Activated naive CD4-positive, alpha-beta T cell treated with anti-CD3 and anti-CD28 coated beads, Interleukin-2, amount 10 ng/mL, durations not matched to agents 7 days and 5 days (primary cell): ENCODE results near the gene CEP57L1.

Experiments used
- CTCF ChIA-PET: fragments of 350-600 bp; sonication (Branson Sonifier 250); formaldehyde crosslinking; loops from one replicate; lab custom pipeline; 2021; ENCODE audit warnings: antibody characterized with exemption; lab: Charles Lee
- DNase-seq: peaks from one replicate; pipeline ENCODE4 v3.0.0-alpha.2; 2020
- H3K27ac Mint-ChIP-seq: one replicate; pipeline ENCODE4 v1.8.0; 2021; ENCODE audit warnings: mild to moderate bottlenecking, moderate library complexity, mixed read lengths
- H3K27me3 Mint-ChIP-seq: one replicate; pipeline ENCODE4 v1.8.0; 2021; ENCODE audit warnings: mild to moderate bottlenecking, mixed read lengths
- H3K36me3 Mint-ChIP-seq: one replicate; pipeline ENCODE4 v1.8.0; 2021; ENCODE audit warnings: mixed read lengths
- H3K4me1 Mint-ChIP-seq: one replicate; pipeline ENCODE4 v1.8.0; 2021; ENCODE audit warnings: mixed read lengths
- H3K4me3 Mint-ChIP-seq: one replicate; pipeline ENCODE4 v1.8.0; 2021; ENCODE audit warnings: mild to moderate bottlenecking, moderate library complexity, mixed read lengths
- H3K9me3 Mint-ChIP-seq: one replicate; pipeline ENCODE4 v1.8.0; 2021; ENCODE audit warnings: mixed read lengths

The CEP57L1 gene

DNA sequence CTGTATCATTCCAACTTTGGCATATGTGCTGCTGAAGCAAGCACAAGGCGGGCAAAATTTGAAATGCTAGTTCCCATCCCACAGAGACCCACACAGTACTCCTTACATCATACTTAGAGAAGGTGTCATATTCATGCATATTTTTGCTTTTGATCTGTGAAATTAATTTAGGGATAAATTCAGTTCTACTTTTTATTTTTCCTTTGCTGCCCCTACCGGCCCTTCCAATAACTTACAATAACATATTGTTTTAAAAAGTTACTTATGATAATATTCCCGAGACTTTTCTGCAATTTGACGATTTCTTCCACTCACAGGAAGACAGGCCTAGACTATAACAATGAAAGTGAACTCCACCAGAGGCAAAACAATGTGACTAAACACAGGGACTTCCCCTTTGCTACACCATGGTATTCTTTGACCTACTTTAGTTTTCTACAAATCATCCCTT lies 35.7 kb upstream of the CEP57L1 start:
- no peak for DNase-seq

DNA sequence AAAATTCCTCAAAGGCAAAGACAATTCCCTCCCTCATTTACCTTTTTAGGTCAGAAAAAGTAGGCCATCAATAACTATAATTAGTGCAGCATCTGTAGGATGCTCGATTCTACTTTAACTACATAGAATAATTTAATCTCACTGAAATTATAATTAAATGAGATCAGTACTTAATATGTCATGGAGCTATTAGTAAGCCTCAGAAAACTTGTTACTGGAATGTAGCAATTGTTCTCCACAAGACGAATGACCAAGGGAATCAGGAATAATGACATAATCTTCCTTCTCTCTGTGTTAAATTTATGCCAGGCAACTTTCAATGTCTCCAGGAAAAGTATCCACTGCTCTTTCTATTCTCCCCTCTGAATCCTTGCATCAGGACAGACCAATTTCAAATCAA lies 34.7 kb upstream of the CEP57L1 start:
- Mint-ChIP-seq H3K36me3 (peaks cover 3% of the 10 kb centered on the region), H3K4me1 (peaks cover 26% of the 10 kb centered on the region), H3K9me3 (no peaks in the 10 kb centered on the region), H3K27me3 (no peaks in the 10 kb centered on the region), H3K27ac (no peak overlapping the region), H3K4me3 (no peak overlapping the region)
- DNase-seq = no peak
- CTCF ChIA-PET = no interaction called here

More for the DNA sequence above, 35.7 kb upstream of the CEP57L1 start:
- CTCF ChIA-PET = no interaction called here
- H3K27me3 Mint-ChIP-seq = no peaks in the 10 kb centered on the region
- no peaks in the 10 kb centered on the region for H3K9me3 Mint-ChIP-seq
- H3K4me1 Mint-ChIP-seq = peaks cover 26% of the 10 kb centered on the region
- H3K4me3 Mint-ChIP-seq = no peak overlapping the region
- H3K36me3 Mint-ChIP-seq = peaks cover 3% of the 10 kb centered on the region
- no peak overlapping the region for H3K27ac Mint-ChIP-seq

DNA sequence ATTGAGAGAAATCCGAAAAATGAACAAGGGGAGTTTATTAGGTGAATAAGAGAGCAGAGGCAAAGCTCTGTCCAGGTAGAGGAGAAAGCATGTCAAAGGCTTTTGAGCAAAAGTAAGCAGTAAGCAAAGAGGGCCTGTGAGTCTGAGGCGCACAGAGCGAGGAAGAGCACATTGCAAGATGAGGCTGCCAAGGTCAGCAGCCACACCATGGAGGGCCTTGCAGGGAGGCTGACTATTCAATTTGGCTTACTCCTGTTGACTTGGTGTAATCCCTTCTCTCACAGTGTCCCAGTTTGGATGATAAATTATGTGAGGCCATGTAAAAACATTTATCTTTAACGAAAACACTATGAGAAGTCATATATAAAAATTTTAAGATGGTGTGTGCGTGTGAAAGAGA lies 33.1 kb upstream of the CEP57L1 start:
- no peak overlapping the region for H3K27ac Mint-ChIP-seq
- H3K27me3 Mint-ChIP-seq = no peaks in the 10 kb centered on the region
- peaks cover 3% of the 10 kb centered on the region for H3K36me3 Mint-ChIP-seq
- peaks cover 26% of the 10 kb centered on the region for H3K4me1 Mint-ChIP-seq
- no peak overlapping the region for H3K4me3 Mint-ChIP-seq
- H3K9me3 Mint-ChIP-seq = no peaks in the 10 kb centered on the region
- CTCF ChIA-PET = interaction anchor here (1.3 kb wide), 1 partner anchor 11 kb away, joined by 5 read pairs; no protein-coding TSS in a partner anchor
- DNase-seq = no peak

DNA sequence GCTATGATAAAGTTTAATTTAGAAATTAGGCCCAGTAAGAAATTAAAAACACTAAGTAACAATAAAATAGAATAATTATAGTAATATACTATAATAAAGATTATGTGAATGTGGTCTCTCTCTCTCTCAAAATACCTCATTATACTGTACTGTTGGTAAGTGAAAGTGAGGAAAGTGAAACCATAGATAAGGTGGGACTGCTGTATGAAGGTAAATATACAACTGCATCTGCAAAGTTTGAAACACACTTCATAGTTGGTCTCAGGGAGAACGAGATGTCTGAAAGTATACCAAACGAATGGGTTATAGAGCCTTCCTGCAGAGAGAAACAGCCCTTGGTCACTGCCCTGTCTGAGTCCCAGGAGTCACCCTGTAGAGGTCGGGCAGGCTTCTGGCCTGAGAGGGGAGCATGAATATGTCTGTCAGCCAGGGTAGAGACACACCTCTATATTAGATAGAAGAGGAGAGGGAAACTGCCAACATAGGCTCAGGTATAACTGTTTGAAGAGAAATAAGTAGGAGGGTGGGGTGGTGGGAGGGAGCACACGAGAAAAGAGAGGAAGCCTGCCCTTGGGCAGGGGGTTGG lies 32.4 kb upstream of the CEP57L1 start:
- CTCF ChIA-PET = interaction anchor here (1.3 kb wide), 1 partner anchor 10 kb away, joined by 5 read pairs; no protein-coding TSS in a partner anchor
- peaks cover 3% of the 10 kb centered on the region for H3K36me3 Mint-ChIP-seq
- no peak overlapping the region for H3K27ac Mint-ChIP-seq
- H3K4me3 Mint-ChIP-seq = no peak overlapping the region
- no peak for DNase-seq
- peaks cover 26% of the 10 kb centered on the region for H3K4me1 Mint-ChIP-seq
- H3K9me3 Mint-ChIP-seq = no peaks in the 10 kb centered on the region
- H3K27me3 Mint-ChIP-seq = no peaks in the 10 kb centered on the region

DNA sequence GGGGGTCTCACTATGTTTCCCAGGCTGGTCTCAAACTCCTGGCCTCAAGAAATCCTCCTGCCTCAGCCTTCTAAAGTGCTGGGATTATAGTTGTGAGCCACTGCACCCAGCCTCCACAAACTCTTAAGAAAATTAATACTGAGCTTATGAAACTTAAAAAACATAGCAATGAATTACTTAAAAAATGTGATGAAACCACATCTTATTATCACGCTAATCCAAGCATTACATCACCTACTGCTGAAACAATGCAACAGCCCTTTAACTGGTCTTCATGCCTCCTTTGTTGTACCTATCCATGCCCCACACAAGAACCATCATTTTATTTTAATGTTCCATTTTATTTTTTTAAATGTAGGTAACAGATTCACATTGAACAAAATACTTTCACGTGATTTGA lies 25.6 kb upstream of the CEP57L1 start:
- no peaks in the 10 kb centered on the region for H3K36me3 Mint-ChIP-seq
- DNase-seq = no peak
- H3K4me3 Mint-ChIP-seq = no peak overlapping the region
- peaks cover 19% of the 10 kb centered on the region for H3K4me1 Mint-ChIP-seq
- H3K27ac Mint-ChIP-seq = no peak overlapping the region
- no peaks in the 10 kb centered on the region for H3K27me3 Mint-ChIP-seq
- CTCF ChIA-PET = interaction anchor here (6.3 to 7.1 kb wide), 2 partner anchors 154 to 527 kb away, joined by 60 to 90 read pairs; no protein-coding TSS in a partner anchor
- H3K9me3 Mint-ChIP-seq = no peaks in the 10 kb centered on the region

DNA sequence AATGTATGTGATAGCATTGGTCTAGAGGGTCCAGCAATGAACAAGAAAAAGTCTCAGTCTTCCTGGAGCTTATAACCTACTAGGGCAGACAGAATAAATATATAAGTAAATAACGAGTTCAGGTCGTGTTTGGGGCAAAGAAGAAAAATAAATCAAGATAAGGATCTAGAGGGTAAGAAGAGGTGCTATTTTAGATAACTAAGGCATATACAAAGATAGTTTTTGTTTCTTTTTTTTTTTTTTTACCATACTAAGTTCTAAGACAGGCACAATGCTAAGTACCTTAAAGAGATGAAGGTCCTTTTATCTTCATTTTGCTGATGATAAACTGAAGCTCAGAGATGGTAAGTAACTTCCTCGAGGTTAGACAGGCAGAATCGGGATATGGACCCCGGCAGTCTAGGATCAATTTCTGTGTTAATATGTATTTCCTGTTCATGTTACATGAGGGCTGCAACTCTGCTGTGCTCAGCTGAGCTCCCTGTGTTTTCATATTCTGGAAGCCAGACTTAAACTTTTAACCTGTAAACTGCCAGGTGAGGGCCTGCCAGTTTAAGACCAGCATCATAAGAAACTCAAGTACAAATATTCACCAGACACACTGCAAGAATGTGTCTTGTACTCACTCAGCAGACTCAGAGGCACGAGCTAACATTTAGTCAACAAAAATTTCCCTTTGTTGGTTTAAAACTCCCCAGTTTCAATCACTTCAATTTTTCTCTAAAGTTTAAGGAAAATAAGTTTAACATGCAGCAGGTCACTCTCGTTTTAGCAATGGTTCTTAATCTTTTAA lies 24.0 kb upstream of the CEP57L1 start:
- H3K4me1 Mint-ChIP-seq = peaks cover 20% of the 10 kb centered on the region
- no peak for DNase-seq
- H3K4me3 Mint-ChIP-seq = peak overlapping the region; percentile 23
- H3K27me3 Mint-ChIP-seq = peaks cover 4% of the 10 kb centered on the region
- H3K36me3 Mint-ChIP-seq = no peaks in the 10 kb centered on the region
- CTCF ChIA-PET = interaction anchor here (1.0 to 7.1 kb wide), 8 partner anchors 17 to 528 kb away, joined by 3 to 90 read pairs (median 5); partner anchors contain the start of gene SESN1
- H3K9me3 Mint-ChIP-seq = no peaks in the 10 kb centered on the region
- no peak overlapping the region for H3K27ac Mint-ChIP-seq

DNA sequence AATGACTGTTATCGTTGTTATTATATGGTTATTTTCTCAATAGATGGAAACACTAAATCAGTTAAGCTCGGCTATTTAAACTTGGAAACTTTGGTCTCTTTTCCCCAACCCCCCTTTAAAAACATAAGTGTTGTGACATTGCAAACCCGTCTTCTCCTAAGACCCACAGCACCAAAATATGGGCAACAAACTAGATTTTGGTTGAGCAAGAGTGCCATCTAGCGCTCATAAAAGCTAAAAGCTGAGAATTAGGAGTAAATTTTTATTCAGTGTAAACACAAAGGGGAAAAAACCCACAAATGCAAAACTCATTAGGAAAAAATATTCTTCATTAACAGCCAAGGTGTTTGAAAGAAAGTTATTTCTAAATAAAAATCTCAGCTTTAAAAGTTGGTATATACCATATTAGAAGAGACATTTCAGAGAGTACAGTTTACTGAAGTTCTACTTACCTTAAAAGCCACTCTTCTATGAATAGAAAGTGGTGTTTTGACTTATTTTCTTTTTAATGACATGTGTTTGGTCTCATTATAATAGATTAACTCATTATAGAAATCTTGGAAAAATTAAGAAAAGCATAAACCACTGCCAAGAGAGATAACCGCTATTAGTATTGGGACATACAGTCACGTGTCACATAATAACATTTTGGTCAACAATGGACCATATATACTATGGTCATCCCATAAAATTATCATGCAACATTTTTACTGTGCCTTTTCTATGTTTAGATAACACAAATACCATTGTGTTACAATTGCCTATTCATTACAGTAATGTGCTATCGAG lies 21.8 kb upstream of the CEP57L1 start:
- H3K4me1 Mint-ChIP-seq = peaks cover 24% of the 10 kb centered on the region
- peak; percentile 59 for DNase-seq
- CTCF ChIA-PET = interaction anchor here (0.6 to 7.1 kb wide), 23 partner anchors 11 to 545 kb away, joined by 3 to 90 read pairs (median 4); partner anchors contain the start of gene SESN1
- no peaks in the 10 kb centered on the region for H3K36me3 Mint-ChIP-seq
- peaks cover 4% of the 10 kb centered on the region for H3K27me3 Mint-ChIP-seq
- no peak overlapping the region for H3K27ac Mint-ChIP-seq
- no peak overlapping the region for H3K4me3 Mint-ChIP-seq
- no peaks in the 10 kb centered on the region for H3K9me3 Mint-ChIP-seq

DNA sequence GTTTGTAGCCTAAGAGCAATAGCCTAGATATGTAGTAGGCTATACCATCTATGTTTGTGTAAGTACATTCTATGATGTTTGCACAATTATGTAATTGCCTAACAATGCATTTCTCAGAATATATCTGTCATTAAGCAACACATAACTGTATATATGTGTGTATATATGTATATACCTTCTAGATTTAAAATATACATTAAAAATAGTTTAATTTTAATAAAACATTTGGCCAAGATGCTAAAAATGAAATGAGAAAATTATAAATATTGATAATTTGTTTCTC lies 21.2 kb upstream of the CEP57L1 start:
- Mint-ChIP-seq H3K4me1 (peaks cover 24% of the 10 kb centered on the region), H3K27me3 (peaks cover 4% of the 10 kb centered on the region), H3K27ac (no peak overlapping the region), H3K36me3 (no peaks in the 10 kb centered on the region), H3K9me3 (no peaks in the 10 kb centered on the region), H3K4me3 (no peak overlapping the region)
- DNase-seq = no peak
- CTCF ChIA-PET = interaction anchor here (0.6 to 7.1 kb wide), 9 partner anchors 35 to 540 kb away, joined by 3 to 90 read pairs (median 5); no protein-coding TSS in a partner anchor

DNA sequence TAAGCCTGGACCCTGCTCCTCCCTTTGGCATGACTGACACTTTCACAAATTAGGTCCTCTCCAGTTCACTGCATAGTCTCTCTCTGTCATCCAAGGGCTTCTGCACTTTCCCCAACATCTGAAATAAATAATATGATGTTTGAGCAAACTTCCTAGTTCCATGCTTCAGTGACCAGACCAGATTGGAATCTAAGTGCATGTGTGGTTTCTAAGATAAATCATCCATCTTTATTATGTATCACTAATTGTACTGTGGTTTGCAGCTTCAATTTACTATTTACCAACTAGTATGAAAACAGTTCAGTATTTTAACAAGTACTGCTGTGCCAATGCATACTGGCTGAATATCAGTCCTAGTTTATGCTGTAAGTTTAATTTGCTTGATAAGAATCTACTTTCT lies 19.4 kb upstream of the CEP57L1 start:
- H3K27ac Mint-ChIP-seq = no peak overlapping the region
- H3K4me3 Mint-ChIP-seq = no peak overlapping the region
- peaks cover 20% of the 10 kb centered on the region for H3K4me1 Mint-ChIP-seq
- no peak for DNase-seq
- no peaks in the 10 kb centered on the region for H3K9me3 Mint-ChIP-seq
- H3K27me3 Mint-ChIP-seq = peaks cover 4% of the 10 kb centered on the region
- CTCF ChIA-PET = interaction anchor here (0.7 to 7.1 kb wide), 6 partner anchors 9 to 308 kb away, joined by 3 to 60 read pairs (median 4); no protein-coding TSS in a partner anchor
- no peaks in the 10 kb centered on the region for H3K36me3 Mint-ChIP-seq

DNA sequence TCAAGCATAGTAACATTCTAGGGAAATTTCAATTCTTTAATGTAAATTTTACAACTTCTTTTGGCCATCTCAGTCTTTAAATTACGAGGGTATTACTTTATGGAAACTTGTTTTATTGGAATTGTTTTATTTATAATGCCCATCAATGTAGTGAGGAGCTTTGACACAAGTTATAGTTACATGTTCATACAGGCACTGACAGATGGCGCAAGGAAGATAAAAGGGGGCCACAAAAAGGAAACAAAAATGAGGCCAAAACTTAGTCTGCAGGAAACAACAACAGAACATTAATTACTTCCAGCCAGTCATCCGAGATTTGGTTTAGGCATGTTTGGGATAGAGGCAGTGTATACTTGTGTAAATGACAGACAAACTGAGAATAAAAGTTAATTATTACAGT lies 18.9 kb upstream of the CEP57L1 start:
- Mint-ChIP-seq H3K27ac (no peak overlapping the region), H3K9me3 (no peaks in the 10 kb centered on the region), H3K4me3 (no peak overlapping the region), H3K36me3 (no peaks in the 10 kb centered on the region), H3K4me1 (peaks cover 16% of the 10 kb centered on the region), H3K27me3 (peaks cover 4% of the 10 kb centered on the region)
- CTCF ChIA-PET = interaction anchor here (1.3 to 7.1 kb wide), 3 partner anchors 9 to 307 kb away, joined by 3 to 60 read pairs (median 5); no protein-coding TSS in a partner anchor
- DNase-seq = no peak

DNA sequence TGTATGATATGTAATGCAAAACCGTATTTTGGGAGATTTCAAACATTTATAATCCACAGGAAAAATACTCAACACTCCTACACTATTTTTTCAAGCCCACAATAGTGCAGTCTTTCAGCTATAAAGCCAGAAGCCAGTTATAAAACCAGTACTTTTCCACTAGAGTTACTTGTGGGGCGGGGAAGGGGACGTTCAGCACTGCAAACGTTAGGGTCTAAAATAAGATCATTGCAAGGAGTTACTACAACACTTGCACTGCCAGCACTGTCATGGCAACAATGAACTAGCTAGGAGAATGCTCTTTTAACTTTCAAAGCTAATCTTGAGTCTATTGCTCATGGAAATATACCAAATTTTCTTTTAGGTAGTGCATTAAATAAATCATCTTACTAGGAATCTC lies 15.3 kb upstream of the CEP57L1 start:
- Mint-ChIP-seq H3K4me1 (peaks cover 5% of the 10 kb centered on the region), H3K27ac (no peak overlapping the region), H3K27me3 (peaks cover 4% of the 10 kb centered on the region), H3K4me3 (no peak overlapping the region), H3K36me3 (no peaks in the 10 kb centered on the region), H3K9me3 (no peaks in the 10 kb centered on the region)
- DNase-seq = no peak
- CTCF ChIA-PET = no interaction called here

DNA sequence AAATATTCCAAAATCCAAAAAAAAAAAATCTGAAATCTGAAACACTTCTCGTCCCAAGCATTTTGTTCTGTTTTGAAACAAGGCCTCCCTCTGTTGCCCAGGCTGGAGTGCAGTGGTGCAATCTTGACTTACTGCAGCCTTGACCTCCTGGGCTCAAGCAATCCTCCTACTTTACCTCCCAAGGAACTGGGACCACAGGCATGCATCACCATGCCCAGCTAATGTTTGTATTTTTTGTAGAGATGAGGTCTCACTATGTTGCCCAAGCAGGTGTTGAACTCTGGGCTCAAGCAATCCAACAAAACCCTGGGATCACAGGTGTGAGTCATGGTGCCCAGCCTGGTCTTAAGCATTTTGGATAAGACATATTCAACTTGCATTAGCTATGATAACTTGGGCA lies 14.3 kb upstream of the CEP57L1 start:
- Mint-ChIP-seq H3K9me3 (no peaks in the 10 kb centered on the region), H3K36me3 (no peaks in the 10 kb centered on the region), H3K4me1 (peaks cover 5% of the 10 kb centered on the region), H3K27ac (no peak overlapping the region), H3K4me3 (no peak overlapping the region), H3K27me3 (no peaks in the 10 kb centered on the region)
- CTCF ChIA-PET = no interaction called here
- no peak for DNase-seq

DNA sequence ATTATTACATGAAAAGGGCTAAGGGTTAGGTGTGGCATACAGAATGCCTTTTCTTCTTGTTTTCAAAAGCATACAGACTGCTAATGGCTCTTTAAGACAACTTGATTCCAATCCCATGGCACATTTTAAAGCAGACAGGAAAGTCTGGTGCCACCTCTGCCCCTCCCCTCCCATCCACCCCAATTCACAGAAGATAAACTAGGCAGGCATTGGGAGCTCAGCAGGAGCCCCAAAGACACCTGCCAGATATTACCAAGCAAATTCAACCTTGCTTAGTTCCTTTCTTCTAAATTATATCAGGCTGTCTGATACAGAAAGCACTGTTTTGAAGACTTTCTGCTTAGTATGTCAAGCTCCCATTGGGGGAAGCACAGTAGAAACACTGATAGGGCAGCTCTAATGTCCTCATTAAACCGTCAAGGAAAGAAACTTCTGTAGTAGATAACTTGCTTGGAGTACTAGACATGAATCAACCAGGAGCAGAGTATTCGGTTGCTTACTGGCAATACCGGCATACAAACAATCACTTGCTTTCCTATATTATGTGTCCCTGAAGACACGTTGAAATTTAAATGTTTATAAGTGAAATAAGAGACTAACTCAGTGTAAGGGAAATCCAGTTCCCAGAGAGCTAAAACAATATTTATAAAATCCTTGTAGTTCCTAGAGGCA lies 13.7 kb upstream of the CEP57L1 start:
- CTCF ChIA-PET = no interaction called here
- Mint-ChIP-seq H3K27me3 (no peaks in the 10 kb centered on the region), H3K9me3 (no peaks in the 10 kb centered on the region), H3K4me3 (no peak overlapping the region), H3K27ac (no peak overlapping the region), H3K36me3 (no peaks in the 10 kb centered on the region), H3K4me1 (peaks cover 1% of the 10 kb centered on the region)
- no peak for DNase-seq

DNA sequence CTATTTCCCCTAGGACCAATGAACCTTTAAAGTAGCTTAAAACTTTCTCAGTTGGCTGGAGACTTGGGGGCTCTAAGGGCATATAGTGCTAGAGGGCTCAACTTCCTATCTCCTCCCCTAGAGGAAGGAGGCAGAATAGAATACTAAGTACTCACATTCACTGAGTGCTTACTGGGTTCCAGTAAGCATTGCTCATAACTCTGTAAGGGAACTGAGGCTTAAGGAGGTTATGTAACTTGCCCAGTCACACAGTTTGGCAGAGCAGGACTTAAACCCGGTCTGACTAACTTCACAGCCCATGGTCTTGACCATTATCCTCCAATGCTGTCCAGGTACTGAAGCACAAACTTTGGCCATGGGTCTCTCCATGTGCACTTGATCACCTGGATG lies 13.1 kb upstream of the CEP57L1 start:
- no peaks in the 10 kb centered on the region for H3K9me3 Mint-ChIP-seq
- H3K4me3 Mint-ChIP-seq = no peak overlapping the region
- H3K36me3 Mint-ChIP-seq = no peaks in the 10 kb centered on the region
- H3K27ac Mint-ChIP-seq = no peak overlapping the region
- CTCF ChIA-PET = no interaction called here
- no peak for DNase-seq
- H3K4me1 Mint-ChIP-seq = no peaks in the 10 kb centered on the region
- H3K27me3 Mint-ChIP-seq = no peaks in the 10 kb centered on the region
